Neural progenitor cell (in vitro differentiated cells): ENCODE measurements around the gene APBB2. TPM values are rescaled to one million over a fixed set of nuclear protein-coding genes. Genes with fewer than 3 reads are reported as not detected.
A peak's percentile ranks its signal among the peaks of the same experiment; 100 is the strongest.

ENCODE experiments used
- DNase-seq: peaks from one replicate; pipeline ENCODE4 v3.0.0-alpha.2; 2016; ENCODE audit warnings: low spot score
- H2AFZ ChIP-seq: fragments of 200-600 bp; sonication (generic); replicated peaks from 2 replicates; pipeline ENCODE4 v1.6.1; 2016; ENCODE audit warnings: antibody characterized with exemption
- H3F3A ChIP-seq: fragments of 200-600 bp; sonication (generic); 2 replicates; pipeline ENCODE4 v1.6.1; 2016; ENCODE audit warnings: antibody characterized with exemption, low read depth
- H3K27ac ChIP-seq: fragments of 200-600 bp; sonication (generic); 2 replicates; pipeline ENCODE4 v1.5.1; 2016; ENCODE audit warnings: mild to moderate bottlenecking
- H3K27me3 ChIP-seq: fragments of 200-600 bp; sonication (generic); 2 replicates; pipeline ENCODE4 v1.6.1; 2016; ENCODE audit warnings: mild to moderate bottlenecking, moderate library complexity
- H3K36me3 ChIP-seq: fragments of 200-600 bp; sonication (generic); 2 replicates; pipeline ENCODE4 v1.5.1; 2016
- H3K4me1 ChIP-seq: fragments of 200-600 bp; sonication (generic); 2 replicates; pipeline ENCODE4 v1.6.1; 2016; ENCODE audit warnings: mixed run types
- H3K4me2 ChIP-seq: fragments of 200-600 bp; sonication (generic); 2 replicates; pipeline ENCODE4 v1.6.1; 2016
- H3K4me3 ChIP-seq: fragments of 200-600 bp; sonication (generic); 2 replicates; pipeline ENCODE4 v1.5.1; 2016
- H3K79me2 ChIP-seq: fragments of 200-600 bp; sonication (generic); 2 replicates; pipeline ENCODE4 v1.6.1; 2016; ENCODE audit warnings: low read depth
- H3K9ac ChIP-seq: fragments of 200-600 bp; sonication (generic); 2 replicates; pipeline ENCODE4 v1.6.1; 2016
- H3K9me3 ChIP-seq: fragments of 200-600 bp; sonication (generic); 2 replicates; pipeline ENCODE4 v1.5.1; 2016; ENCODE audit warnings: low read depth
- H4K20me1 ChIP-seq: fragments of 200-600 bp; sonication (generic); 2 replicates; pipeline ENCODE4 v1.6.1; 2016; ENCODE audit warnings: low read depth
- H3K27ac Mint-ChIP-seq: 3 replicates; pipeline ENCODE4 v1.8.0; 2021; ENCODE audit warnings: mixed read lengths
- H3K27me3 Mint-ChIP-seq: 2 replicates; pipeline ENCODE4 v1.8.0; 2022; ENCODE audit warnings: low read depth, mild to moderate bottlenecking, inconsistent platforms, moderate library complexity, mixed read lengths; ENCODE audit not compliant: insufficient read depth
- H3K36me3 Mint-ChIP-seq: 3 replicates; pipeline ENCODE4 v1.8.0; 2021; ENCODE audit warnings: mixed read lengths
- H3K4me1 Mint-ChIP-seq: 3 replicates; pipeline ENCODE4 v1.8.0; 2021; ENCODE audit warnings: mixed read lengths
- H3K4me3 Mint-ChIP-seq: 3 replicates; pipeline ENCODE4 v1.8.0; 2021; ENCODE audit warnings: mild to moderate bottlenecking, moderate library complexity, mixed read lengths
- H3K9me3 Mint-ChIP-seq: 3 replicates; pipeline ENCODE4 v1.8.0; 2020; ENCODE audit warnings: mixed read lengths
- CTCF ChIP-seq: fragments of 200-600 bp; sonication (generic); IDR thresholded peaks from 2 replicates; pipeline ENCODE4 v1.5.1; 2017; ENCODE audit warnings: antibody characterized with exemption, mild to moderate bottlenecking
- EZH2 ChIP-seq: fragments of 200-600 bp; sonication (generic); IDR thresholded peaks from 2 replicates; pipeline ENCODE4 v1.6.1; 2017; ENCODE audit warnings: antibody characterized with exemption, mild to moderate bottlenecking, moderate library complexity
- EZH2phosphoT487 ChIP-seq: fragments of 200-600 bp; sonication (generic); IDR thresholded peaks from 2 replicates; pipeline ENCODE4 v1.6.1; 2017; ENCODE audit warnings: antibody characterized with exemption
- total RNA-seq: library from RNA; depleted of rRNA; stranded (reverse); fragments of >200 nt; gene quantifications from 2 replicates; pipeline ENCODE4 v1.2.3, GENCODE V29; 2015; ENCODE audit warnings: low replicate concordance

APBB2 gene
- total RNA-seq, 1 donor from 2014 or later: 83.2 TPM

DNA sequence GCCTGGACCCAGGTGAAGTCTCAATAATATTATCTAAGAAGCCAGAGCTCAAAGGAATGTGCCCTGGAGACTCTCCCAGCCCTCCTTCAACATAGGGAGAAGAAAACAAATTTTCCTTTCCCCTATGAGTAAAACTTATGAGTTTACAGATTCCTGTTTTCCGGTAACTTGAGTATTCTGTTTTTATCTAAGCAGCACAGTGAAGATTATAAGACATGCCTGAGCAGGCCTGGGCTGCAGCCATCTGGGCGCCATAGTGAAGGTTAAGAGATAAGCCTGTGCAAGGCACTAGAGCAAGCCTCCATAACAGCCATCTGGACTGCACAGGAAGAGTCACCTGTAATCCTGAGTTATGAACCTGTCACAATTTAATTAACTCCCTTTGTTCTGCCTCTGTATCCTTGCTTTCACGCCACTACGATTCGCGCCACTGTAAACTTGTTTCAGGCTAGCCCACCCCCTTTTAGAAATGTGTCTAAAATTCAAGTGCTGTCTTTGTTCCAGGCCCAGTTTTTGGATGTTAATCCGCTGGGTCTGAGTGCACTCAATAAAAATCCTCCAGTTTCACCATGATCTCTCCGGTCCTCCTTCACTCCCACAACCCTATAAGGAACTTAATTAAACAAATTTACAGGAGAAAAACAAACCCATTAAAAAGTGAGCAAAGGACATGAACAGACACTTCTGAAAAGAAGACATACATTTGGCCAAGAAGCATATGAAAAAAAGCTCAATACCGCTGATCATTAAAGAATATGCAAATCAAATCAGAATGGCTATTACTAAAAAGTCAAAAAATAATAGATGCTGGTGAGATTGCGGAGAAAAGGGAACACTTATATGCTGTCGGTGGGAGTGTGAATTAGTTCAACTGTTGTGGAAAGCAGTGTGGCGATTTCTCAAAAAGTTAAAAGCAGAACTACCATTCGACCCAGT, 189.5 kb downstream of the APBB2 start:
- Mint-ChIP-seq H3K4me1 (no peaks in the 10 kb centered on the region), H3K36me3 (peaks cover 10% of the 10 kb centered on the region), H3K9me3 (peaks cover 41% of the 10 kb centered on the region), H3K27me3 (no peaks in the 10 kb centered on the region), H3K4me3 (no peak overlapping the region), H3K27ac (no peak overlapping the region)
- Histone ChIP-seq H3K4me3 (no peak overlapping the region), H3K27me3 (no peaks in the 10 kb centered on the region), H3K9me3 (peaks cover 13% of the 10 kb centered on the region), H3K4me1 (no peaks in the 10 kb centered on the region), H3K79me2 (no peaks in the 10 kb centered on the region), H4K20me1 (no peaks in the 10 kb centered on the region), H3K36me3 (peaks cover 5% of the 10 kb centered on the region), H2AFZ (no peak overlapping the region), H3K9ac (no peak overlapping the region), H3K27ac (no peak overlapping the region), H3K4me2 (no peak overlapping the region), H3F3A (no peaks in the 10 kb centered on the region)
- peak; percentile 4 for DNase-seq
- no peak for TF ChIP-seq CTCF
- no peak for TF ChIP-seq EZH2
- TF ChIP-seq EZH2phosphoT487: no peak

GRCh38 chr4:41022116-41022515, 192.2 kb downstream of the APBB2 start:
- no peaks in the 10 kb centered on the region for H3K79me2 ChIP-seq
- H3K27ac Mint-ChIP-seq: no peak overlapping the region

DNA sequence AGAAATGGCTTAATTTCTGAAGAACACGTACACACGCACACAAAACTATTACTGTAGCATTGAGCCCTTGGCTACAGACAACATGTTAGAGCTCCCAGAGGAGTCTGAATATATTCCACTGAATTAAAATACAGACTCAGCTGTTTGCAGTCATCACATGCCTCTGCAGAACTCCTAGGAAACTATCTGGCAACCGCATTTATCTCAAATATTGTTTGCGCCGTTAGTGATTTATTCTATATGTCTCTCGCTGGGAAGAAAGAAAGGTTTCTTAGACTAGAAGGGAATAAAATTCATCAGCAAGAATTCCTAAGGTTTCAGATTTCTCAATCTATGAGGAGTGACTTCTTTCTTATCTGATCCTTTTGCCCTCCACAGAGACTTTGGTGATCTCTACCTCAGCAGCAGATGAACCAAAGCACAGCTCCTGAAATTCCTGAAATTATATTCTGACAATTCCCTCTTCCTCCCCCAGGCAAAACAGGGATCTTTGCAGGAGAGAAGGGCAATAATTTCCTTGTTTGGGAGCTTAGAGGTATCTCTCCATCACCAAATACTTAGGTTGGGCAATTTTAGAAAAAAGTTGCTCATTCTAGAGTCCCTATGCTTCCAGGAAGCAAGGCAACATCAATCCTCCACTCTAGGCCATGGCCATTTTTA, 199.2 kb downstream of the APBB2 start:
- Histone ChIP-seq H3K27me3 (no peaks in the 10 kb centered on the region), H3K9ac (no peak overlapping the region), H2AFZ (no peak overlapping the region), H3K4me1 (no peaks in the 10 kb centered on the region), H3K4me3 (no peak overlapping the region), H3K36me3 (no peaks in the 10 kb centered on the region), H3F3A (no peaks in the 10 kb centered on the region), H3K79me2 (no peaks in the 10 kb centered on the region), H3K27ac (no peak overlapping the region), H3K9me3 (no peaks in the 10 kb centered on the region), H3K4me2 (no peak overlapping the region), H4K20me1 (no peaks in the 10 kb centered on the region)
- no peak for TF ChIP-seq CTCF
- TF ChIP-seq EZH2phosphoT487: no peak
- H3K27ac Mint-ChIP-seq: peak overlapping the region; percentile 43
- peaks cover 15% of the 10 kb centered on the region for H3K4me1 Mint-ChIP-seq
- H3K4me3 Mint-ChIP-seq: no peak overlapping the region
- H3K36me3 Mint-ChIP-seq: peaks cover 2% of the 10 kb centered on the region
- H3K27me3 Mint-ChIP-seq: no peaks in the 10 kb centered on the region
- no peaks in the 10 kb centered on the region for H3K9me3 Mint-ChIP-seq
- DNase-seq: no peak

More at GRCh38 chr4:41022116-41022515, 192.2 kb downstream of the APBB2 start:
- Mint-ChIP-seq H3K4me3 (no peak overlapping the region), H3K9me3 (peaks cover 33% of the 10 kb centered on the region), H3K36me3 (peaks cover 8% of the 10 kb centered on the region), H3K4me1 (no peaks in the 10 kb centered on the region), H3K27me3 (no peaks in the 10 kb centered on the region)
- no peak overlapping the region for H3K9ac ChIP-seq
- no peaks in the 10 kb centered on the region for H3K27me3 ChIP-seq
- H3F3A ChIP-seq: no peaks in the 10 kb centered on the region
- no peak overlapping the region for H3K4me2 ChIP-seq
- H3K9me3 ChIP-seq: peaks cover 13% of the 10 kb centered on the region
- TF ChIP-seq EZH2: no peak
- TF ChIP-seq EZH2phosphoT487: no peak
- no peak for TF ChIP-seq CTCF
- H2AFZ ChIP-seq: no peak overlapping the region
- no peaks in the 10 kb centered on the region for H3K4me1 ChIP-seq
- H3K27ac ChIP-seq: no peak overlapping the region
- peaks cover 5% of the 10 kb centered on the region for H3K36me3 ChIP-seq
- H4K20me1 ChIP-seq: no peaks in the 10 kb centered on the region
- H3K4me3 ChIP-seq: no peak overlapping the region
- no peak for DNase-seq
